ENCODE measurements around the gene KPNB1. TPM values are rescaled to one million over a fixed set of nuclear protein-coding genes. Genes with fewer than 3 reads are reported as not detected.

Gene KPNB1
- total RNA-seq, 1 experiment from 2014 or later, result 967 TPM

- no peak overlapping the region for H3K4me3 Mint-ChIP-seq (ENCODE audit: unreplicated experiment)
- H3K27ac Mint-ChIP-seq (ENCODE audit: unreplicated experiment), result no peak overlapping the region
- no peaks in the 10 kb centered on the region; the same call in 1 of the 2 replicates for H3K36me3 ChIP-seq (ENCODE audit: control insufficient read depth, insufficient read depth, low read length)
- no peak for TF ChIP-seq CTCF (IDR thresholded peaks at IDR 0.05; ENCODE audit: insufficient read depth in 1 of 2, low read depth in 1 of 2, low read length in 1 of 2, severe bottlenecking in 1 of 2, unreplicated experiment in 1 of 2)
- peaks cover 4% of the 10 kb centered on the region for H3K36me3 Mint-ChIP-seq (ENCODE audit: insufficient read depth, unreplicated experiment)
- no peak for DNase-seq
- no peak overlapping the region for H3K4me3 ChIP-seq (ENCODE audit: low read depth, low read length)
- CTCF ChIA-PET, result interaction anchor here (0.6 to 1.7 kb wide), 4 partner anchors 31 to 1044 kb away, joined by 3 to 8 read pairs (median 6); partner anchors contain the start of gene TBX21
- no peaks in the 10 kb centered on the region for H3K27me3 Mint-ChIP-seq (ENCODE audit: insufficient read depth, unreplicated experiment)
- H3K4me1 ChIP-seq, result no peaks in the 10 kb centered on the region
- intact Hi-C loops (cut with micrococcal nuclease; ENCODE audit: unreplicated experiment), result no loop called here
- no TSS peak for BruUV-seq (replicated peaks)
- peaks cover 7% of the 10 kb centered on the region for H3K4me1 Mint-ChIP-seq (ENCODE audit: low read depth, unreplicated experiment)
- H3K9me3 ChIP-seq, result no peaks in the 10 kb centered on the region
- no peaks in the 10 kb centered on the region for H3K9me3 Mint-ChIP-seq (ENCODE audit: unreplicated experiment)
- no peaks in the 10 kb centered on the region for H3K27me3 ChIP-seq (replicated peaks; ENCODE audit: control insufficient read depth, insufficient read depth, low read length)
- POLR2A ChIA-PET, result no interaction called here
Measured at GRCh38 chr17:47701608-47702007, 51.9 kb downstream of the KPNB1 start.

- no peak for TF ChIP-seq CTCF (IDR thresholded peaks at IDR 0.05; ENCODE audit: insufficient read depth in 1 of 2, low read depth in 1 of 2, low read length in 1 of 2, severe bottlenecking in 1 of 2, unreplicated experiment in 1 of 2)
- Mint-ChIP-seq H3K27ac (ENCODE audit: unreplicated experiment) (no peak overlapping the region), H3K4me3 (ENCODE audit: unreplicated experiment) (no peak overlapping the region), H3K4me1 (ENCODE audit: low read depth, unreplicated experiment) (peaks cover 7% of the 10 kb centered on the region), H3K9me3 (ENCODE audit: unreplicated experiment) (no peaks in the 10 kb centered on the region), H3K27me3 (ENCODE audit: insufficient read depth, unreplicated experiment) (no peaks in the 10 kb centered on the region), H3K36me3 (ENCODE audit: insufficient read depth, unreplicated experiment) (peaks cover under 1% of the 10 kb centered on the region)
- no peak for DNase-seq
- H3K4me3 ChIP-seq (ENCODE audit: low read depth, low read length), result no peak overlapping the region
- H3K36me3 ChIP-seq (ENCODE audit: control insufficient read depth, insufficient read depth, low read length), result no peaks in the 10 kb centered on the region
- H3K4me1 ChIP-seq, result no peaks in the 10 kb centered on the region
- no peaks in the 10 kb centered on the region for H3K27me3 ChIP-seq (replicated peaks; ENCODE audit: control insufficient read depth, insufficient read depth, low read length)
- no peaks in the 10 kb centered on the region for H3K9me3 ChIP-seq
- ChIA-PET POLR2A (no interaction called here), CTCF (no interaction called here)
- intact Hi-C loops (cut with micrococcal nuclease; ENCODE audit: unreplicated experiment), result no loop called here
- no TSS peak for BruUV-seq (replicated peaks)
Measured at GRCh38 chr17:47702391-47702995, 52.8 kb downstream of the KPNB1 start.

- Histone ChIP-seq H3K27me3 (replicated peaks; ENCODE audit: control insufficient read depth, insufficient read depth, low read length) (no peaks in the 10 kb centered on the region), H3K4me3 (ENCODE audit: low read depth, low read length) (no peak overlapping the region), H3K4me1 (no peaks in the 10 kb centered on the region), H3K9me3 (no peaks in the 10 kb centered on the region), H3K36me3 (ENCODE audit: control insufficient read depth, insufficient read depth, low read length) (no peaks in the 10 kb centered on the region)
- DNase-seq, result no peak
- CTCF ChIA-PET, result interaction anchor here (0.5 kb wide), 1 partner anchor 58 kb away, joined by 5 read pairs; no protein-coding TSS in a partner anchor
- Mint-ChIP-seq H3K36me3 (ENCODE audit: insufficient read depth, unreplicated experiment) (no peaks in the 10 kb centered on the region), H3K27ac (ENCODE audit: unreplicated experiment) (no peak overlapping the region), H3K9me3 (ENCODE audit: unreplicated experiment) (no peaks in the 10 kb centered on the region), H3K4me1 (ENCODE audit: low read depth, unreplicated experiment) (peaks cover 7% of the 10 kb centered on the region), H3K27me3 (ENCODE audit: insufficient read depth, unreplicated experiment) (no peaks in the 10 kb centered on the region), H3K4me3 (ENCODE audit: unreplicated experiment) (no peak overlapping the region)
- POLR2A ChIA-PET, result no interaction called here
- no peak for TF ChIP-seq CTCF (IDR thresholded peaks at IDR 0.05; ENCODE audit: insufficient read depth in 1 of 2, low read depth in 1 of 2, low read length in 1 of 2, severe bottlenecking in 1 of 2, unreplicated experiment in 1 of 2)
- intact Hi-C loops (cut with micrococcal nuclease; ENCODE audit: unreplicated experiment), result no loop called here
- BruUV-seq (replicated peaks), result no TSS peak
Measured at GRCh38 chr17:47703191-47703591, 53.5 kb downstream of the KPNB1 start.
